HCT116 (cell line): Measurements from ENCODE around the gene ZNF438. TPM values are rescaled to one million over a fixed set of nuclear protein-coding genes. Genes with fewer than 3 reads are reported as not detected.

Experiments used
- ATAC-seq: fragments of 200-7000 bp; cut with Tn5 transposase; 2 replicates; pipeline ENCODE4 v1.9.1; 2020; ENCODE audit warnings: mild to moderate bottlenecking, moderate library complexity
- BruUV-seq: library from RNA; stranded (reverse); fragments of 400-500 nt; replicated peaks from 2 replicates; lab custom pipeline; 2021; lab: Mats Ljungman, UMichigan
- CTCF ChIA-PET: fragments of 300-600 bp; sonication (Branson Sonifier 250); formaldehyde crosslinking; loops from one replicate; lab custom pipeline; 2021; ENCODE audit warnings: antibody characterized with exemption; lab: Charles Lee
- POLR2A ChIA-PET: fragments of 300-600, 350-600 bp; sonication (Branson Sonifier 250); formaldehyde crosslinking; loops from one replicate; lab custom pipeline; 2021; ENCODE audit warnings: antibody characterized with exemption; lab: Charles Lee
- RAD21 ChIA-PET, 2 experiments: fragments of 300-600 bp; sonication (Branson Sonifier 250); formaldehyde crosslinking; loops; one replicate each; lab custom pipeline; 2023; ENCODE audit warnings: low total read pairs in 2 of 2; ENCODE audit not compliant: uncharacterized antibody in 2 of 2, unreplicated experiment in 2 of 2, low non-redundant PET in 1 of 2; lab: Charles Lee
- DNase-seq: peaks from one replicate; pipeline ENCODE4 v3.0.0-alpha.2; 2010; ENCODE audit warnings: low read depth, low spot score
- H2AFZ ChIP-seq: fragments of 200-600 bp; shearing (Covaris generic), sonication (generic); 2 replicates; pipeline ENCODE4 v1.6.1; 2017; ENCODE audit warnings: low read depth, mixed run types, mixed read lengths, antibody characterized with exemption, low read length; ENCODE audit not compliant: poor library complexity, severe bottlenecking
- H3K27ac ChIP-seq: 2 replicates; pipeline ENCODE4 v1.5.1; 2012; ENCODE audit warnings: low read depth, low read length
- H3K27me3 ChIP-seq: fragments of 200-600 bp; sonication (generic); 2 replicates; pipeline ENCODE4 v1.6.1; 2016; ENCODE audit warnings: mixed run types, low read length, mixed read lengths; ENCODE audit not compliant: insufficient read depth
- H3K36me3 ChIP-seq, 2 experiments: fragments of 200-500 bp in 1 of 2; fragments of 200-600 bp in 1 of 2; sonication (Bioruptor generic) in 1 of 2; sonication (generic) in 1 of 2; 2 replicates each; pipeline versions ENCODE4 v1.5.1 to v1.6.1; 2014 to 2016; ENCODE audit warnings: low read length in 2 of 2, inconsistent platforms in 1 of 2, mixed read lengths in 1 of 2, mixed run types in 1 of 2; ENCODE audit not compliant: insufficient read depth in 2 of 2, control insufficient read depth in 1 of 2
- H3K4me1 ChIP-seq, 2 experiments: fragments of 200-600 bp in 1 of 2; sonication (generic) in 1 of 2; 2 replicates each; pipeline versions ENCODE4 v1.5.1 to v1.6.1; 2012 to 2017; ENCODE audit warnings: low read length in 2 of 2, inconsistent platforms in 1 of 2, mild to moderate bottlenecking in 1 of 2, mixed read lengths in 1 of 2, mixed run types in 1 of 2, moderate library complexity in 1 of 2; ENCODE audit not compliant: insufficient read depth in 2 of 2, control insufficient read depth in 1 of 2
- H3K4me2 ChIP-seq: fragments of 200-600 bp; sonication (generic); 2 replicates; pipeline ENCODE4 v1.6.1; 2017; ENCODE audit warnings: mixed run types, low read length, mixed read lengths
- H3K4me3 ChIP-seq, 2 experiments: fragments of 200-600 bp in 1 of 2; sonication (generic) in 1 of 2; replicated peaks in 1 of 2; 2 replicates each; pipeline ENCODE4 v1.5.1; 2011 to 2016; ENCODE audit warnings: low read length in 2 of 2, control low read depth in 1 of 2, low read depth in 1 of 2, mild to moderate bottlenecking in 1 of 2, mixed read lengths in 1 of 2, mixed run types in 1 of 2
- H3K79me2 ChIP-seq: fragments of 200-600 bp; sonication (generic); 2 replicates; pipeline ENCODE4 v1.6.1; 2017; ENCODE audit warnings: mild to moderate bottlenecking, mixed run types, low read length, moderate library complexity, mixed read lengths; ENCODE audit not compliant: insufficient read depth
- H3K9ac ChIP-seq: fragments of 200-600 bp; sonication (generic); 2 replicates; pipeline ENCODE4 v1.6.1; 2016; ENCODE audit warnings: low read length, mixed read lengths
- H3K9me2 ChIP-seq: fragments of 200-600 bp; sonication (generic), shearing (Covaris generic); 2 replicates; pipeline ENCODE4 v1.6.1; 2017; ENCODE audit warnings: mixed run types, mild to moderate bottlenecking, moderate library complexity; ENCODE audit not compliant: insufficient read depth
- H3K9me3 ChIP-seq, 2 experiments: fragments of 200-500 bp in 1 of 2; fragments of 200-600 bp in 1 of 2; sonication (Bioruptor generic) in 1 of 2; sonication (generic) in 1 of 2; 2 replicates each; pipeline ENCODE4 v1.6.1; 2014 to 2017; ENCODE audit warnings: low read length in 2 of 2, mixed read lengths in 2 of 2, inconsistent platforms in 1 of 2, low read depth in 1 of 2, mild to moderate bottlenecking in 1 of 2, mixed run types in 1 of 2, moderate library complexity in 1 of 2; ENCODE audit not compliant: control insufficient read depth in 1 of 2, insufficient read depth in 1 of 2
- H4K20me1 ChIP-seq: fragments of 200-600 bp; sonication (generic), shearing (Covaris generic); 2 replicates; pipeline ENCODE4 v1.6.1; 2017; ENCODE audit warnings: mixed run types, mild to moderate bottlenecking, moderate library complexity; ENCODE audit not compliant: insufficient read depth
- CEBPB ChIP-seq: IDR thresholded peaks from 2 replicates; pipeline ENCODE4 v1.6.1; 2012; ENCODE audit warnings: low read depth
- EGR1 ChIP-seq: IDR thresholded peaks from 2 replicates; pipeline ENCODE4 v1.6.1; 2012; ENCODE audit warnings: low read depth
- EZH2phosphoT487 ChIP-seq: fragments of 200-600 bp; IDR thresholded peaks from 2 replicates; pipeline ENCODE4 v1.6.1; 2018; ENCODE audit warnings: antibody characterized with exemption, borderline replicate concordance
- JUND ChIP-seq: IDR thresholded peaks from 2 replicates; pipeline ENCODE4 v1.6.1; 2012
- MAX ChIP-seq: IDR thresholded peaks from 2 replicates; pipeline ENCODE4 v1.6.1; 2012
- POLR2A ChIP-seq: IDR thresholded peaks from 2 replicates; pipeline ENCODE4 v1.7.0; 2011; ENCODE audit warnings: borderline replicate concordance; ENCODE audit not compliant: insufficient read depth, insufficient read length; ENCODE audit errors: extremely low read depth
- POLR2AphosphoS5 ChIP-seq: IDR thresholded peaks from 2 replicates; pipeline ENCODE4 v1.6.1; 2011; ENCODE audit warnings: mild to moderate bottlenecking, low read depth, low read length, moderate library complexity
- SIN3A ChIP-seq: IDR thresholded peaks from 2 replicates; pipeline ENCODE4 v1.6.1; 2012; ENCODE audit warnings: low read depth
- SRF ChIP-seq: IDR thresholded peaks from 2 replicates; pipeline ENCODE4 v1.6.1; 2012; ENCODE audit warnings: low read depth
- TCF7L2 ChIP-seq: IDR thresholded peaks from 2 replicates; pipeline ENCODE4 v1.7.0; 2011; ENCODE audit warnings: borderline replicate concordance, inconsistent platforms; ENCODE audit not compliant: insufficient read depth, insufficient read length; ENCODE audit errors: extremely low read depth
- YY1 ChIP-seq: IDR thresholded peaks from 2 replicates; pipeline ENCODE4 v1.6.1; 2011; ENCODE audit warnings: low read length, low read depth, moderate library complexity, mild to moderate bottlenecking; ENCODE audit not compliant: insufficient replicate concordance; ENCODE audit errors: extremely low read depth
- intact Hi-C: fragments of 100-400 bp; cut with micrococcal nuclease; formaldehyde crosslinking; loops from 2 replicates; pipeline ENCODE4 v1.10.0; 2022
- total RNA-seq: library from RNA; stranded (reverse); gene quantifications from one replicate; pipeline ENCODE4 v1.2.1, GENCODE V29; 2021; ENCODE audit not compliant: unreplicated experiment
- TF ChIP-seq, protein P1 (sequence below): IDR thresholded peaks from 2 replicates; pipeline ENCODE4 v1.6.1; 2011; ENCODE audit warnings: mild to moderate bottlenecking, low read length, moderate library complexity; ENCODE audit not compliant: insufficient replicate concordance; ENCODE audit errors: extremely low read depth

Gene ZNF438
- total RNA-seq, 1 experiment from 2014 or later, result 3.3 TPM

- intact Hi-C loops, result no loop called here
- RAD21 ChIA-PET, result no interaction called here
Observed at GRCh38 chr10:31000867-31001266, 30.8 kb downstream of the ZNF438 start.

More at GRCh38 chr10:31000867-31001266, 30.8 kb downstream of the ZNF438 start:
- CTCF ChIA-PET, result no interaction called here
- POLR2A ChIA-PET, result no interaction called here
- TF ChIP-seq, protein P1, sequence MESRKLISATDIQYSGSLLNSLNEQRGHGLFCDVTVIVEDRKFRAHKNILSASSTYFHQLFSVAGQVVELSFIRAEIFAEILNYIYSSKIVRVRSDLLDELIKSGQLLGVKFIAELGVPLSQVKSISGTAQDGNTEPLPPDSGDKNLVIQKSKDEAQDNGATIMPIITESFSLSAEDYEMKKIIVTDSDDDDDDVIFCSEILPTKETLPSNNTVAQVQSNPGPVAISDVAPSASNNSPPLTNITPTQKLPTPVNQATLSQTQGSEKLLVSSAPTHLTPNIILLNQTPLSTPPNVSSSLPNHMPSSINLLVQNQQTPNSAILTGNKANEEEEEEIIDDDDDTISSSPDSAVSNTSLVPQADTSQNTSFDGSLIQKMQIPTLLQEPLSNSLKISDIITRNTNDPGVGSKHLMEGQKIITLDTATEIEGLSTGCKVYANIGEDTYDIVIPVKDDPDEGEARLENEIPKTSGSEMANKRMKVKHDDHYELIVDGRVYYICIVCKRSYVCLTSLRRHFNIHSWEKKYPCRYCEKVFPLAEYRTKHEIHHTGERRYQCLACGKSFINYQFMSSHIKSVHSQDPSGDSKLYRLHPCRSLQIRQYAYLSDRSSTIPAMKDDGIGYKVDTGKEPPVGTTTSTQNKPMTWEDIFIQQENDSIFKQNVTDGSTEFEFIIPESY, result no peak
- TF ChIP-seq CEBPB, result no peak
- no peak for TF ChIP-seq EGR1
- TF ChIP-seq EZH2phosphoT487, result no peak
- TF ChIP-seq SRF, result no peak
- no peak for TF ChIP-seq MAX
- TF ChIP-seq SIN3A, result no peak
- TF ChIP-seq YY1, result no peak
- no peak for TF ChIP-seq TCF7L2
- no peak for TF ChIP-seq JUND
- TF ChIP-seq POLR2A, result no peak
- TF ChIP-seq POLR2AphosphoS5, result no peak
- TF ChIP-seq, all 23 proteins: peak for 0
- H3K27ac ChIP-seq, result no peak overlapping the region
- H3K79me2 ChIP-seq, result no peaks in the 10 kb centered on the region
- H2AFZ ChIP-seq, result no peak overlapping the region
- no peak overlapping the region for H3K4me3 ChIP-seq
- no peaks in the 10 kb centered on the region for H4K20me1 ChIP-seq
- peaks cover 0 to 11% of the 10 kb centered on the region in 2 experiments; a peak in 2 of 4 replicates for H3K4me1 ChIP-seq
- no peaks in the 10 kb centered on the region for H3K9me2 ChIP-seq
- H3K27me3 ChIP-seq, result no peaks in the 10 kb centered on the region
- no peak overlapping the region for H3K9ac ChIP-seq
- H3K9me3 ChIP-seq, result no peaks in the 10 kb centered on the region
- no TSS peak for BruUV-seq
- ATAC-seq, result no peak
- no peak overlapping the region for H3K4me2 ChIP-seq
- no peak for DNase-seq
- H3K36me3 ChIP-seq, result no peaks in the 10 kb centered on the region
